Measurements from ENCODE around the gene LURAP1L. TPM values are rescaled to one million over a fixed set of nuclear protein-coding genes. Genes with fewer than 3 reads are reported as not detected.

Gene LURAP1L
- total RNA-seq, 1 experiment from 2014 or later = 0.13 TPM

GRCh38 chr9:12794101-12794799 lies 19.4 kb downstream of the LURAP1L start:
- Histone ChIP-seq H4K91ac (ENCODE audit: insufficient read length, low read depth, low read length) (no peak overlapping the region), H3K23ac (ENCODE audit: insufficient read length, low read depth, low read length) (no peak overlapping the region), H3K27me3 (ENCODE audit: insufficient read depth, low read length) (no peaks in the 10 kb centered on the region), H2BK5ac (ENCODE audit: insufficient read length, low read length) (no peak overlapping the region), H4K20me1 (ENCODE audit: control insufficient read depth, insufficient read depth, insufficient read length) (no peaks in the 10 kb centered on the region), H3K27ac (ENCODE audit: insufficient read length, low read depth, low read length) (no peak overlapping the region), H3K14ac (ENCODE audit: insufficient read depth, low read length) (no peak overlapping the region), H2BK15ac (ENCODE audit: low read depth, low read length) (no peak overlapping the region), H2BK120ac (ENCODE audit: low read depth, low read length, poor library complexity, severe bottlenecking) (no peak overlapping the region), H2BK12ac (ENCODE audit: insufficient read length, low read depth, low read length) (no peak overlapping the region), H3K18ac (ENCODE audit: insufficient read length, low read depth, low read length) (no peak overlapping the region), H2BK20ac (ENCODE audit: low read depth, low read length, poor library complexity, severe bottlenecking) (no peak overlapping the region), H4K8ac (replicated peaks; ENCODE audit: insufficient read length, low read depth, low read length) (no peak overlapping the region), H3K9me3 (ENCODE audit: control insufficient read depth, low read depth, low read length) (no peaks in the 10 kb centered on the region), H2AK5ac (ENCODE audit: insufficient read length, low read length) (no peak overlapping the region), H3K4me1 (ENCODE audit: insufficient read depth, low read length) (no peaks in the 10 kb centered on the region), H3K56ac (ENCODE audit: insufficient read length, low read depth, low read length) (no peak overlapping the region), H3K4me2 (ENCODE audit: insufficient read depth, insufficient read length, low read length) (no peak overlapping the region), H3T11ph (ENCODE audit: low read length) (no peak overlapping the region), H2AFZ (ENCODE audit: low read length) (no peak overlapping the region), H3K79me2 (ENCODE audit: insufficient read depth, low read length) (no peaks in the 10 kb centered on the region), H3K23me2 (ENCODE audit: insufficient read length, low read depth, low read length, poor library complexity, severe bottlenecking) (no peaks in the 10 kb centered on the region), H3K4ac (ENCODE audit: low read depth, low read length) (no peak overlapping the region), H3K79me1 (ENCODE audit: insufficient read depth, low read depth, low read length, poor library complexity, severe bottlenecking) (no peaks in the 10 kb centered on the region), H4K5ac (ENCODE audit: insufficient read length, low read depth, low read length) (no peak overlapping the region), H3K9ac (ENCODE audit: extremely low read depth, insufficient read length, low read length) (no peak overlapping the region)
- WGBS (ENCODE audit: extremely low coverage, insufficient read length, low lambda C conversion rate) = no CpG with 5 or more reads among the region's 2 CpGs
- H3K9me3 Mint-ChIP-seq = no peaks in the 10 kb centered on the region
- H3K4me3 Mint-ChIP-seq = no peak overlapping the region
- H3K4me1 Mint-ChIP-seq = no peaks in the 10 kb centered on the region
- no peak for DNase-seq
- no peaks in the 10 kb centered on the region for H3K36me3 Mint-ChIP-seq (ENCODE audit: insufficient read depth in 1 of 3, low read depth in 3 of 3)
- no peak overlapping the region for H3K27ac Mint-ChIP-seq
- no peaks in the 10 kb centered on the region for H3K27me3 Mint-ChIP-seq (ENCODE audit: low read depth)
- TF ChIP-seq, protein P1, sequence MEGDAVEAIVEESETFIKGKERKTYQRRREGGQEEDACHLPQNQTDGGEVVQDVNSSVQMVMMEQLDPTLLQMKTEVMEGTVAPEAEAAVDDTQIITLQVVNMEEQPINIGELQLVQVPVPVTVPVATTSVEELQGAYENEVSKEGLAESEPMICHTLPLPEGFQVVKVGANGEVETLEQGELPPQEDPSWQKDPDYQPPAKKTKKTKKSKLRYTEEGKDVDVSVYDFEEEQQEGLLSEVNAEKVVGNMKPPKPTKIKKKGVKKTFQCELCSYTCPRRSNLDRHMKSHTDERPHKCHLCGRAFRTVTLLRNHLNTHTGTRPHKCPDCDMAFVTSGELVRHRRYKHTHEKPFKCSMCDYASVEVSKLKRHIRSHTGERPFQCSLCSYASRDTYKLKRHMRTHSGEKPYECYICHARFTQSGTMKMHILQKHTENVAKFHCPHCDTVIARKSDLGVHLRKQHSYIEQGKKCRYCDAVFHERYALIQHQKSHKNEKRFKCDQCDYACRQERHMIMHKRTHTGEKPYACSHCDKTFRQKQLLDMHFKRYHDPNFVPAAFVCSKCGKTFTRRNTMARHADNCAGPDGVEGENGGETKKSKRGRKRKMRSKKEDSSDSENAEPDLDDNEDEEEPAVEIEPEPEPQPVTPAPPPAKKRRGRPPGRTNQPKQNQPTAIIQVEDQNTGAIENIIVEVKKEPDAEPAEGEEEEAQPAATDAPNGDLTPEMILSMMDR (conservative IDR thresholded peaks at IDR 0.05) = no peak

All from H9 (cell line).